Right ventricle myocardium inferior (tissue), 1 donor: ENCODE measurements around the gene TUBB3. TPM values are rescaled to one million over a fixed set of nuclear protein-coding genes. Genes with fewer than 3 reads are reported as not detected.

Experiments used
- ATAC-seq: fragments of 200-7000 bp; cut with Tn5 transposase; one replicate; pipeline ENCODE4 v1.9.1; 2020; ENCODE audit warnings: mild to moderate bottlenecking, moderate library complexity
- DNase-seq: peaks from one replicate; pipeline ENCODE4 v3.0.0; 2021; ENCODE audit errors: missing footprints
- intact Hi-C: fragments of 100-400 bp; cut with DNase I; formaldehyde crosslinking; loops from one replicate; pipeline ENCODE4 v1.11.0; 2022
- total RNA-seq: library from RNA; stranded (reverse); fragmentation: NEBNext Ultra II Directional; extraction: Animal tissue kit (Norgen Biotek cat#: 25700); gene quantifications from one replicate; pipeline ENCODE4 v1.2.1, GENCODE V29; 2021
- donor health status: DM: no; HTN: yes; CAD: no; lungs with severe emphysema.

The TUBB3 gene
- total RNA-seq, 1 donor from 2014 or later: 2.8 TPM

- peak; percentile 56 for DNase-seq
- intact Hi-C loops: no loop called here
- ATAC-seq: no peak
Observed at GRCh38 chr16:89898201-89898967, 24.8 kb upstream of the TUBB3 start.

DNA sequence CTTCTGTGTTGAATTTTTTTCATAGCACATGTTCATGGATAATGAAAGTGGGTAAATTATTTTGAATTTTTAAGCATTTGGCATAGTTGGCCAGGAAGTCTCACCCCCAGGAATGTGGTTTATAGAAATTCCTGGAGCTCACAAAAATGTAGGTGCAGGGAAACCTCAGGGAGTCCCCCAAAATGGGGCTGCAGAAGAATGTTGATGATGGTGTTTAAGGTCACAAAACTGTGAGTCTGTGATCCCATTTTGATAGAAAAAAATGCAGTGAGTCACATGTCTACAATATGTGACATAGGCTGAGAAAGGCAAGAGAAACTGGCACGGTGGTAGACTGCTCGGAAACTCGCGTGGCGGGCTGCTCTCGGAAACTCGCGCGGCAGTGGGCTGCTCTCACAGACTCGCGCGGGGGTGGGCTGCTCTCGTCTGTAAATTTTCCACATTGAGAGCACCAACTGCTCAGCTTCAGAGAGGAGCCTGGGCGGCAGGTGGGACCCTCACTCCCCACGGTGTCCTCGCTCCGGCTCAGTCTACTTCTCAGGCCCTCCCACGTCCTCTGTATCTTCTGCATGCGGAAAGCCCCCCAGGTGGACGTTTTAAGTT is 23.2 kb upstream of the TUBB3 start:
- no peak for ATAC-seq
- peak; percentile 49 for DNase-seq
- intact Hi-C loops: no loop called here

- intact Hi-C loops: no loop called here
- DNase-seq (peak; percentile 59), ATAC-seq (no peak)
Observed at GRCh38 chr16:89900885-89901284, 22.3 kb upstream of the TUBB3 start.

GRCh38 chr16:89902980-89903379 is 20.2 kb upstream of the TUBB3 start:
- DNase-seq: no peak

DNA sequence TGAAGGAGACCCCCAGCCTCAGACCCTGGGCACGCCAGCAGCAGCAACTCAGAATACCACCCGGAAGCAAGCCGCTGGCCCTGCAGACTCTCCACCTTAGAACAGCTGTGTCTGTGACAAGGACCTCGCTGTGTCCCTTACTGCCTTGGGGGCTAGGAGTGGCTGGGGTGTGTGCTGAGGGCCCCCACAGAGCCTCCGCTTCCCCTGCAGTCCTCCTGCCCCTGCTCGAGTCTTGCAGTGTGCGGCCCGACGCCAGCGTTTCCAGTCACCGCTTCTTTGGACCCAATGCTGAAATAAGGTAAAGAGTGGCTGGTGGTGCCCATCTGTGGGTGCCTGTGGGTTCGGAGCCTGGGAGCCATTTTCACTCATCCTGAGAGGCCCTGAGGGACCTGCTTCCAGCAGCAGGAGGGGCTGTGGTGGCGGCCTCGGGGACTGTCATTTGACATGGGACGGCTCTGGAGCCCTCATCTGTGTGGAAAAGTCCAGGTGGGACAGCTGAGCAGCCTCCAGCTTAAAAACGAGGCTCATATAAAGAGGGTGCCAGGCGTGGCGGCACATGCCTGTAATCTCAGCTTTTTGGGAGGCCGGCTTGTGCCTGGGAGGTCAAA is 19.1 kb upstream of the TUBB3 start:
- intact Hi-C loops: no loop called here
- ATAC-seq (no peak), DNase-seq (no peak)

More at GRCh38 chr16:89902980-89903379, 20.2 kb upstream of the TUBB3 start:
- intact Hi-C loops: no loop called here
- no peak for ATAC-seq

DNA sequence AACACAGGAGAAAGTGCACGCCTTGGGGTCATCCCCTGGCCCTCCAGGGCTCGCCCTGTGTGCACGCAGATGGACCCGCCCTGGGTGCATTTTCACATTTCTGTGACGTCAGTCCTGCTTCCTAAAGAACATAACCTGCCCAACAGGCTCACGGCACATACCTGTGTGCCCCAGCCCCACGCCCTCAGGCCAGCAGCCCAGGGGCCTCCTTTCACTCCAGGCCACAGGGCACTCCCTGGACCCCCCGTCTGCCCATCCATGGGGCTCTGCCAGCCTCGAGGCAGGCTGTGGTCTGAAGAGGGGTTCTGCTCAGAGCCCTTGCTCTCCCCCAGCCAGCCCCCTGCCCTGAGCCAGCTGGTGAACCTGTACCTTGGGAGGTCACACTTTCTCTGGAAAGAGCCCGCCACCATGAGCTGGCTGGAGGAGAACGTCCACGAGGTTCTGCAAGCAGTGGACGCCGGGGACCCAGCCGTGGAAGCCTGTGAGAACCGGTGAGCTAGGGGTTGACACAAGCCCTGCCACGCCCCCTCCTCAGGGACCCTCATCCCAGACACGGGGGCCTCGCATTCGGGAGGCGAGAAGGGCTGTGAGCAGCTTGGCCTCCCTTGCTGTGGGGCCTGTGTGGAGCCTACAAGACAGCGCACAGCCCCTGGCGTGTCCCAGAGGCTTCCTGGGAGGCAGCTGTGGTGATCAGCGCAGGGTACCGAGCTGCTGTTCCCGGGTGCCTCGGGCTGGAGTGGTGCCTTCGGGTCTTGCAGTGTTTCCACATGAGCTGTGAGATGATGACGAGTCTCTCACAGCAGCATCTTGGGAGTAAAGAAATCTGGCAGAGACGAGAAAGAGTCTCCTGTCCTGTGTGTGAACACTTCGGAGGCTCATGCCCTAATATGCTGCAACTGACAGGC is 18.3 kb upstream of the TUBB3 start:
- ATAC-seq (no peak), DNase-seq (no peak)
- intact Hi-C loops: no loop called here

DNA sequence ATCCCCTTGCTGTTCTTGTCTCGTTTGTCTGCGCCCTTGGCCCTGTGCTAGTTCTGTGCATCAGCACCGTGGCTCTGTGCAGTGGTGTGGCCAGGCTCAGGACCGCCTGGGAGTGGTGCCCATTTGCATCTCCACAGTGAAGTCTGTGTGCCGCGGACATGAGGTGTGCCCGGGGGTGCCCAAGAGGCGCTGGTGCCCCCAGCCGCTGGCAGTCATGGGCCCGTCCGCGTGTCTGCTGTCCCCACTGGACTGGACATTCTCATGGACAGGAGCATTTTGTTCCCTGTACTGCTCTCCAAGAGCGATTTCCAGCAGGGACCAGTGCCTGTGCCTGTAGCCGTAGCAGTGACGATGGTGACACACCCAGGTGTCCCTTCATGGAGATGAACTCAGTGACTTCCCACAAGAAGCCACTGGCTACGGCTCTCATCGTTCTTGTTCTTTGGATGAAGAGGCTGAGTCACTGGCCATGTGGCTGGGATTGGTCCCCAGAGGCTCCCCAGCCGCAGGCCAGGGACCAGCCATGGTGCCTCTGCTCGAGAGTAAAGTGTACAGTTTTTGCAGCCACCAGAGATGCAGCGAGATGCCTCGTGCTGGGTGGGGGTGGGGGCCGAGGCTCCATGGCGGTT is 17.5 kb upstream of the TUBB3 start:
- DNase-seq: no peak
- no peak for ATAC-seq
- intact Hi-C loops: no loop called here

DNA sequence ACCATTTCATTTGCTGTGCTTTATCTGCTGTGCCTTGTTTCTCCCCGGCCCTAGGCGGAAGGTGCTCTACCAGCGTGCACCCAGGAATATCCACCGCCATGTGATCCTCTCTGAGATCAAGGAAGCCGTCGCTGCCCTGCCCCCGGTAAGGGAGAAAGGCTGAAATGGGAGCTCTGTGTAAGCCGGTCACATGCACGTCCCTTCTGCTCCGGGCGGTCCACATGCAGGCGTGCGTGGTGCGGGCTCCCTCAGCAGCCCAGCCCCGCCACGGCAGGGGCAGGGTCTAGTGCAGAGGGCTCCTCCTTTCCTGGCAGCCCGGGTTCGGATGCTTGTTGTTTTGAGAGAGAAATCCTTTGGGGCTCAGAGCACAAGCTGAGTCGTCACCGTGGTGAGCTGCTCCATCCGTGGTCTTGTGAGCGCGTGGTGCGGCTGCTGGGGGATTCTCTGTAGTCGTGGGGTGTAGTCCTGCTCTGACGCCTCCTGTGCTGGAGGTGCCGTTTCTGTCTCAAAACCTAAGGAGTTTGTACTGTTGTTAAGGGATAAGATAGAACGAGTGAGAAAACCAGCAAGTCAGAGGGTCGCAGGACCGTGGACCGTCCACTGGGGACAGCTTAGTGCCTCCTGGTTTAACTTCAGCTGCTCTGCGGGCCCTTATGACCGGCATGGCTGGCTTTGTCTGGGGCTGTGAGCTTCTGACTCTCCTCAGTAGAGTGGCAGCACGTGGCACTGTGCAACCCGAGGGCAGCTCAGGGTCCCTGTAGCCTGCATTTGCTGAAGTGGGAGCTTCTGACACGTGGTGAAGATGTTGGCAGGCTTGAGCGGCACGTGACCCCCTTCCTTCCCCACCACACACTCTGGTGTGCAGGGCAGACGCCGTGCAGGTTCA is 16.8 kb upstream of the TUBB3 start:
- ATAC-seq: no peak
- intact Hi-C loops: no loop called here
- no peak for DNase-seq

DNA sequence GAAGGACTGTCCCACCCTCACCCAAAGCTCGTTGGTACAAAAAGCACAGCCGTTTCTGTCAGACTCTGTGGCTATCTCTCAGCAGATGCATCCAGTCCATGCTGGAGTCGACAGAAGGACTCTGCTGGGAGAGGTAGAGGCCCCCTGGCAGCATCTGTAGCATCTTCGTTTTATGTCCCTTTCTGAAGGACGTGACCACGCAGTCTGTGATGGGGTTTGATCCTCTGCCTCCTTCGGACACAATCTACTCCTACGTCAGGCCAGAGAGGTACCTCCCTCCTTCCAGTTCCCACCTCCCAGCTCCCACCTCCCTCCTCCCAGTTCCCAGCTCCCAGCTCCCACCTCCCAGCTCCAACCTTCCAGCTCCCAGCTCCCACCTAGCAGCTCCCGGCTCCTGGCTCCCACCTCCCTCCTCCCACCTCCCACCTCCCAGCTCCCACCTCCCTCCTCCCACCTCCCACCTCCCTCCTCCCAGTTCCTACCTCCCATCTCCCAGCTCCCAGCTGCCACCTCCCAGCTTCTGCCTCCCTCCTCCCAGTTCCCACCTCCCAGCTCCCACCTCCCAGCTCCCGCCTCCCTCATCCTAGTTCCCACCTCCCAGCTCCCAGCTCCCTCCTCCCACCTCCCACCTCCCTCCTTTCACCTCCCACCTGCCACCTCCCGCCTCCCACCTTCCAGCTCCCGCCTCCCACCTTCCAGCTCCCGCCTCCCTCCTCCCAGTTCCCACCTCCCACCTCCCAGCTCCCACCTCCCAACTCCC is 15.9 kb upstream of the TUBB3 start:
- no peak for DNase-seq
- intact Hi-C loops: no loop called here

DNA sequence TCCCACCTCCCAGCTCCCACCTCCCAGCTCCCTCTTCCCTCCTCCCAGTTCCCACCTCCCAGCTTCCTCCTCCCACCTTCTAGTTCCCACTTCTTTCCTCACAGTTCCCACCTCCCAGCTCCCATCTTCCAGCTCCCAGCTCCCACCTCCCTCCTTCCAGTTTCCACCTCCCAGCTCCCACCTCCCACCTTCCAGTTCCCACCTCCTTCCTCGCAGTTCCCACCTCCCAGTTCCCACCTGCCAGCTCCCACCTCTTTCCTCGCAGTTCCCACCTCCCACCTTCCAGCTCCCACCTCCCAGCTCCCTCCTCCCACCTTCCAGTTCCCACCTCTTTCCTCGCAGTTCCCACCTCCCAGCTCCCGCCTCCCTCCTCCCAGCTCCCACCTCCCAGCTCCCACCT is 14.9 kb upstream of the TUBB3 start:
- DNase-seq (no peak), ATAC-seq (no peak)
- intact Hi-C loops: no loop called here

More for the DNA sequence above, 15.9 kb upstream of the TUBB3 start:
- no peak for ATAC-seq

- intact Hi-C loops: no loop called here
- peak; percentile 89 for ATAC-seq
Observed at GRCh38 chr16:89909777-89910716, 13.1 kb upstream of the TUBB3 start.

DNA sequence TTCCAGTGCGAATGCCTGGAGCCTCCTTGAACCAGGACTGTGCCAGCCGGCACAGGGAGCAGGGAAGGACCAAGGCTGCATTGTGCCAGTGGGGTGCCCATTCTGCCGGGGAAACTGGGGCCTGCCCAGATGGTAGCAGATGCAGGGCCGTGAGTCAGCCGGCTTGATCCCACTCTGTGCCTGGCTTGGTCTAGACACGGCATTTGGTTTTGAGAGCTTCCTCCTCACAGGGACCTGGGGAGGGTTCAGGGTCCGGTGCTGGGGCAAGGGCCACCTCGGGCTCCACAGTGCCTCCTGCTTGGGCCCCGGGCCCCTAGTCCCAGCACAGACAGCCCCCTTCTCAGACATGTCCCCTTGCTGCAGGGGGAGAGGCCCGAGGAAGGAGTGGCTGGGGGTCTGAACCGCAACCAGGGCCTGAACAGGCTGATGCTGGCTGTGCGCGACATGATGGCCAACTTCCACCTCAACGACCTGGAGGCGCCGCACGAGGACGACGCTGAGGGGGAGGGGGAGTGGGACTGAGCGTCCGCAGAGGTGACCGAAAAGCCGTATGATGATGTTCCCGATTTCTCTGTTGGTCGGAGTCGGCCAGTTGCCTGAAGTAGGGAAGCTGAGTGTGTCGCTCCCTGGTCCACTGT is 12.3 kb upstream of the TUBB3 start:
- intact Hi-C loops: no loop called here
- ATAC-seq: peak; percentile 5
- no peak for DNase-seq

More at GRCh38 chr16:89909777-89910716, 13.1 kb upstream of the TUBB3 start:
- DNase-seq: peak; percentile 92

DNA sequence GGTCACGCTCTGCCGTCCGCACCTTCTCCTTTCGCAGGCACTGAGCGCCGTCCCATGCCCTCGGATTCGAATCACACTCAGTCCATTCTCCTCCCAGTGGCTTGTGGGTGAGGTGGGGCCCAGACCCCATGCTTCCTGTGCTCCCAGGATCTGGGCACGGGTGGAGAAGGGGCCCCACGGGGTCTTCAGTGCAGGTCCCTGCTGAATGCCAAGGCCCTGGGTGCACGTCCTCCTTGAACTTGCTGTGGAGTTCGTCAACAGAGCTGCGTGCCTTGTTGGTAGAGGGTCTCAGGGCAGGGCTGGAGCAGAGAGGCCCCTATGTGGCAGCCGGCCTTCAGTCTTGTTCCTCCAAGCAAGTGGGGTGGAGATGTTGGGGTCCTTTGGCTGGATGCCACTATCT is 11.8 kb upstream of the TUBB3 start:
- no peak for ATAC-seq
- intact Hi-C loops: no loop called here
- DNase-seq: no peak

DNA sequence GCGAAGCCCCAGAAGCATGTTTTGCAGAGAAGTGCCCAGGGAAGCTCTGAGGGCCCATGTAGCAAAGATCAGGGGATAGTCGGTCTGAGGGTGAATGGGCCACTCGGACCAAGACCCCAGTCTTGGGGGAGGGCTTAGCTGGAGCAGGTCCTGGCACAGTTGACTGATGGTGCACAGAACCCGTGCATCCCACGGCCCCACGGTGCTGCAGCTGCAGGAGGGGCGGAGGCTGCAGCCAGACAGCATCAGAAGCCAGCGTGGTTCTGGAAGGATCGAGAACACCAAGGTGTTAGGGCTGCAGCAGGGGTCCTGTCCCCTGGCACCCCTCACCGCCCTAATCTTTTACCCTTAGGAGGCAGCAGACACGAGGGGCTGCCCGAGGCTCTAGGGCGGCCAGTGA is 11.0 kb upstream of the TUBB3 start:
- no peak for ATAC-seq
- intact Hi-C loops: no loop called here
- no peak for DNase-seq

GRCh38 chr16:89912627-89913026 is 10.5 kb upstream of the TUBB3 start:
- ATAC-seq (no peak), DNase-seq (no peak)
- intact Hi-C loops: no loop called here
